H1 (cell line): ENCODE results near the gene ARHGAP6. TPM values are rescaled to one million over a fixed set of nuclear protein-coding genes. Genes with fewer than 3 reads are reported as not detected.

ENCODE experiments used
- KDM5A ChIP-seq: fragments of 200-600 bp; IDR thresholded peaks from 2 replicates; pipeline ENCODE4 v1.7.1; 2012; ENCODE audit warnings: mild to moderate bottlenecking, low read length, inconsistent platforms, mixed read lengths
- SP1 ChIP-seq: IDR thresholded peaks from 2 replicates; pipeline ENCODE4 v1.6.1; 2011; ENCODE audit warnings: low read depth, low read length
- USF2 ChIP-seq: IDR thresholded peaks from 2 replicates; pipeline ENCODE4 v1.6.1; 2011; ENCODE audit warnings: low read length, improper control_type of control experiment
- polyA plus RNA-seq, 7 experiments: library from polyadenylated mRNA; depleted of rRNA in 3 of 7; stranded (reverse) in 5 of 7; unstranded in 2 of 7; fragments of >200 nt in 5 of 7; fragments of 200-250 nt in 2 of 7; gene quantifications; 1 replicate in 5 of 7; 2 replicates in 1 of 7; 4 replicates in 1 of 7; pipeline versions ENCODE4 v1.2.1 to v1.2.3, GENCODE V29; 2011 to 2013; ENCODE audit warnings: missing spikeins in 2 of 7, mixed read lengths in 2 of 7
- total RNA-seq: library from RNA; stranded (reverse); fragmentation: NEBNext Ultra II Directional; extraction: Animal tissue kit (Norgen Biotek cat#: 25700); gene quantifications from 2 replicates; pipeline ENCODE4 v1.2.1, GENCODE V29; 2021

Gene ARHGAP6
- total and polyA plus RNA-seq, 2 of the 8 experiments (the other 6 are each of a cell fraction or from before 2014, with no cell fraction given), result 0.35 to 0.82 TPM

DNA sequence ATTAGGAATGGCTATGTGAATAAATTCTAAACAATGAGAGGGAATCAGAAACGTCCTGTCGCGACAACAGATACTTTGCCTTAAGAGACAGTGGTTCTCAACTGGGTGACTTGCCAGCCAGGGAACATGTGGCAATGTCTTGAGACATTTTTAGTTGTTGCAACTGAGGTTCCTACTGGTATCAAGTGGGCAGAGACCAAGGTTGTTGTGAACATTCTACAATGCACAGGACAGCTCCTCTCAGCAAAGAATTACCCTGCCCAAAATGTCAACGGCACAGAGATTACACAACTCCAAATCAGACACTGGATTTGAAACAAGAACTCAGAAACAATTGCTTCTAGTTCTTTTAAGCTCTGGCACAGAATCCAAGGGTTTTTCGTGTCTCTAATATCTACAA, 128.6 kb downstream of the ARHGAP6 start (continued):
- no peak for TF ChIP-seq USF2
- no peak for TF ChIP-seq SP1
- TF ChIP-seq KDM5A, result no peak
